Spleen (tissue), 11 donors: ENCODE data around the gene APRT. TPM values are rescaled to one million over a fixed set of nuclear protein-coding genes. Genes with fewer than 3 reads are reported as not detected.

ENCODE experiments used
- DNase-seq: peaks from one replicate; pipeline ENCODE4 v3.0.0-alpha.2; 2020
- H3K27ac ChIP-seq, 8 donors: fragments of 200-600 bp; sonication (generic) in 7 of 8; 1 replicate in 4 of 8; 2 replicates in 4 of 8; pipeline versions ENCODE4 v1.5.0 to v1.8.0; 2016 to 2021; ENCODE audit warnings: inconsistent platforms in 4 of 8, mild to moderate bottlenecking in 4 of 8, moderate library complexity in 1 of 8
- H3K27me3 ChIP-seq, 7 donors: fragments of 200-600 bp; sonication (generic) in 6 of 7; replicated peaks in 1 of 7; 1 replicate in 4 of 7; 2 replicates in 3 of 7; pipeline versions ENCODE4 v1.5.0 to v1.8.0; 2016 to 2021; ENCODE audit warnings: inconsistent platforms in 3 of 7, mild to moderate bottlenecking in 1 of 7
- H3K36me3 ChIP-seq, 6 donors: fragments of 200-600 bp; sonication (generic) in 5 of 6; 1 replicate in 4 of 6; 2 replicates in 2 of 6; pipeline versions ENCODE4 v1.5.0 to v1.8.0; 2016 to 2021; ENCODE audit warnings: inconsistent platforms in 2 of 6
- H3K4me1 ChIP-seq, 6 donors: fragments of 200-600 bp; sonication (generic) in 5 of 6; 1 replicate in 3 of 6; 2 replicates in 3 of 6; pipeline versions ENCODE4 v1.5.0 to v1.8.0; 2016 to 2021; ENCODE audit warnings: inconsistent platforms in 3 of 6
- H3K4me3 ChIP-seq, 8 donors: fragments of 200-600 bp; sonication (generic) in 7 of 8; 1 replicate in 4 of 8; 2 replicates in 4 of 8; pipeline versions ENCODE4 v1.5.0 to v1.8.0; 2016 to 2021; ENCODE audit warnings: inconsistent platforms in 4 of 8, mild to moderate bottlenecking in 4 of 8, moderate library complexity in 2 of 8
- H3K9me3 ChIP-seq, 8 donors: fragments of 200-600 bp; sonication (generic) in 7 of 8; 1 replicate in 4 of 8; 2 replicates in 4 of 8; pipeline versions ENCODE4 v1.5.0 to v1.8.0; 2016 to 2021; ENCODE audit warnings: inconsistent platforms in 4 of 8
- CTCF ChIP-seq, 11 experiments: fragments of 200-600 bp in 7 of 11; fragments of 450-650 bp in 4 of 11; sonication (generic) in 4 of 11; IDR thresholded peaks in 8 of 11; conservative IDR thresholded peaks in 3 of 11; 1 replicate in 7 of 11; 2 replicates in 4 of 11; pipeline versions ENCODE4 v1.4.0 to v1.8.0; 2016 to 2021; ENCODE audit warnings: antibody characterized with exemption in 11 of 11, inconsistent platforms in 4 of 11, mild to moderate bottlenecking in 1 of 11
- POLR2A ChIP-seq, 3 donors: fragments of 450-650 bp; IDR thresholded peaks; one replicate each; pipeline ENCODE4 v1.5.1; 2017; ENCODE audit warnings: antibody characterized with exemption in 3 of 3, mild to moderate bottlenecking in 1 of 3
- POLR2AphosphoS5 ChIP-seq, 3 donors: sonication (generic); formaldehyde crosslinking; IDR thresholded peaks; one replicate each; pipeline ENCODE4 v1.5.1; 2017; ENCODE audit warnings: antibody characterized with exemption in 3 of 3
- WGBS, 5 donors: extraction: QIAGEN DNeasy Blood & Tissue Kit in 3 of 5; methylation state at CpG; one replicate each; pipeline versions ENCODE4 v1.1.5 to v1.1.7; 2013 to 2018; 5-methylcytosine and 5-hydroxymethylcytosine counted together
- intact Hi-C: fragments of 100-400 bp; cut with DNase I; formaldehyde crosslinking; loops from one replicate; pipeline ENCODE4 v1.15.0; 2023; ENCODE audit warnings: low total_unique reads
- polyA plus RNA-seq, 3 donors: library from polyadenylated mRNA; stranded (reverse); fragments of 200-250 nt; gene quantifications; one replicate each; pipeline ENCODE4 v1.2.1, GENCODE V29; 2013
- total RNA-seq, 7 donors: library from RNA; depleted of rRNA in 3 of 7; stranded (reverse); fragments of >200 nt in 3 of 7; fragmentation: NEBNext Ultra II Directional in 4 of 7; extraction: Animal tissue kit (Norgen Biotek cat#: 25700) in 4 of 7; gene quantifications; one replicate each; pipeline versions ENCODE4 v1.1.0 to v1.2.1, GENCODE V29; 2016 to 2021
- donor health status: healthy with polysubstance abuse.
- donor health status: DM: no; HTN: no; CAD: no; lungs with moderate emphysema.
- donor health status: DM: no; HTN: no; CAD: no.
- donor health status: Bipolar disorder and iron deficiency.
- donor health status: healthy.
- donor health status: DM: no; HTN: no; CAD: no.
- donor health status: DM: yes; HTN: yes; CAD: no.

The APRT gene
- total and polyA plus RNA-seq, 10 donors, result 84.1 to 259 (median 102) TPM

GRCh38 chr16:88855736-88856121 is 44.0 kb upstream of the APRT start:
- TF ChIP-seq CTCF (IDR thresholded peaks at IDR 0.05 in 8 of 11, conservative IDR thresholded peaks at IDR 0.05 in 3 of 11) (no peak), POLR2A (IDR thresholded peaks at IDR 0.05) (no peak), POLR2AphosphoS5 (IDR thresholded peaks at IDR 0.05) (no peak)
- Histone ChIP-seq H3K9me3 (no peaks in the 10 kb centered on the region), H3K27me3 (no peaks in the 10 kb centered on the region), H3K4me1 (peaks cover 32 to 77% (median 66%) of the 10 kb centered on the region in 6 donors), H3K36me3 (peaks cover 0 to 49% (median 20%) of the 10 kb centered on the region in 6 donors), H3K4me3 (peak overlapping the region in 7 of 8 donors; percentile 90 to 100 (median 95)), H3K27ac (peak overlapping the region in 7 of 8 donors; percentile 72 to 94 (median 88))
- peak; percentile 84 for DNase-seq
- intact Hi-C loops, result loop anchor here (5.0 kb wide), 1 partner anchor 43 kb away; the partner anchor contains the start of gene APRT
- 86 to 96% (median 90%) methylated on average over 13 of the region's 13 CpGs for WGBS, 5 donors

- no peak for TF ChIP-seq POLR2A (IDR thresholded peaks at IDR 0.05)
- no peak for TF ChIP-seq CTCF (IDR thresholded peaks at IDR 0.05 in 8 of 11, conservative IDR thresholded peaks at IDR 0.05 in 3 of 11)
- no peak for TF ChIP-seq POLR2AphosphoS5 (IDR thresholded peaks at IDR 0.05)
- peak overlapping the region in 7 of 8 donors; percentile 33 to 94 (median 88) for H3K27ac ChIP-seq
- 69 to 85% (median 72%) methylated on average over 8 of the region's 8 CpGs for WGBS, 5 donors
- peak overlapping the region in 1 of 8 donors; percentile 93 for H3K4me3 ChIP-seq
- no peak for DNase-seq
- peaks cover 29 to 72% (median 61%) of the 10 kb centered on the region in 6 donors for H3K4me1 ChIP-seq
- no peaks in the 10 kb centered on the region for H3K27me3 ChIP-seq
- H3K36me3 ChIP-seq, result peaks cover 0 to 49% (median 19%) of the 10 kb centered on the region in 6 donors
- H3K9me3 ChIP-seq, result no peaks in the 10 kb centered on the region
- intact Hi-C loops, result loop anchor here (5.0 kb wide), 1 partner anchor 43 kb away; the partner anchor contains the start of gene APRT
These were observed 43.4 kb upstream of the APRT start for GRCh38 chr16:88855176-88855575.

- Histone ChIP-seq H3K4me3 (peak overlapping the region in 1 of 8 donors; percentile 93), H3K4me1 (peaks cover 27 to 65% (median 55%) of the 10 kb centered on the region in 6 donors), H3K9me3 (no peaks in the 10 kb centered on the region), H3K27me3 (no peaks in the 10 kb centered on the region), H3K36me3 (peaks cover 0 to 49% (median 18%) of the 10 kb centered on the region in 6 donors), H3K27ac (peak overlapping the region in 7 of 8 donors; percentile 33 to 94 (median 88))
- DNase-seq, result peak; percentile 87
- intact Hi-C loops, result loop anchor here (5.0 kb wide), 1 partner anchor 42 kb away; the partner anchor contains the start of gene APRT
- 37 to 52% (median 45%) methylated on average over 16 to 20 of the region's 20 CpGs for WGBS, 5 donors
- TF ChIP-seq CTCF (IDR thresholded peaks at IDR 0.05 in 8 of 11, conservative IDR thresholded peaks at IDR 0.05 in 3 of 11) (no peak), POLR2AphosphoS5 (IDR thresholded peaks at IDR 0.05) (peak; percentile 32 to 53 (median 33))
These were observed 42.8 kb upstream of the APRT start for GRCh38 chr16:88854306-88855111.
